K562 (cell line): ENCODE data around the gene FSTL1. TPM values are rescaled to one million over a fixed set of nuclear protein-coding genes. Genes with fewer than 3 reads are reported as not detected.

Experiments
- CHD7 ChIP-seq: fragments of 200-600 bp; sonication (generic); IDR thresholded peaks from one replicate; pipeline ENCODE4 v1.6.1; 2012; ENCODE audit warnings: mild to moderate bottlenecking, low read depth, low read length, inconsistent platforms
- DMBX1 ChIP-seq: fragments of 250-450 bp; sonication (Bioruptor Pico); IDR thresholded peaks from 2 replicates; pipeline ENCODE4 v1.8.0; 2022; ENCODE audit warnings: inconsistent platforms, mild to moderate bottlenecking, moderate library complexity, borderline replicate concordance
- EWSR1 ChIP-seq: fragments of 450-650 bp; IDR thresholded peaks from 2 replicates; pipeline ENCODE4 v1.6.1; 2018; ENCODE audit warnings: borderline replicate concordance, mild to moderate bottlenecking, low read depth, moderate library complexity; ENCODE audit not compliant: partially characterized antibody
- ZNF431 ChIP-seq: sonication (generic); formaldehyde crosslinking; IDR thresholded peaks from 2 replicates; pipeline ENCODE4 v1.8.0; 2022; ENCODE audit warnings: mild to moderate bottlenecking, missing genetic modification reagents
- ZSCAN32 ChIP-seq: fragments of 450-650 bp; formaldehyde crosslinking; IDR thresholded peaks from 2 replicates; pipeline ENCODE4 v1.4.0; 2020; ENCODE audit warnings: mild to moderate bottlenecking, moderate library complexity
- polyA plus RNA-seq, 8 experiments: library from polyadenylated mRNA; depleted of rRNA in 4 of 8; stranded (reverse) in 5 of 8; unstranded in 3 of 8; fragments of >200 nt; fragmentation: Nextera tagmentation in 2 of 8; fragmentation: Illumina TruSeq in 1 of 8; extraction: Ambion mirVana in 2 of 8; extraction: Trizol in 1 of 8; gene quantifications; 2 replicates each; pipeline versions ENCODE4 v1.2.1 to v1.2.3, GENCODE V29; 2011 to 2014; ENCODE audit warnings: inconsistent platforms in 1 of 8, missing spikeins in 1 of 8
- total RNA-seq, 7 experiments: library from RNA; depleted of rRNA in 6 of 7; stranded (reverse); fragments of >200 nt in 6 of 7; fragmentation: Illumina TruSeq in 2 of 7; extraction: Trizol in 2 of 7; gene quantifications; 2 replicates each; pipeline versions ENCODE4 v1.2.1 to v1.2.3, GENCODE V29; 2011 to 2021; ENCODE audit warnings: low replicate concordance in 1 of 7

The FSTL1 gene
- total and polyA plus RNA-seq, 9 of the 15 experiments (the other 6 are each of a cell fraction or from before 2014, with no cell fraction given): 0.01 to 0.58 (median 0.08) TPM; not detected in 2

- TF ChIP-seq CHD7 (no peak), ZNF431 (no peak), ZSCAN32 (CRISPR knock-in tag) (no peak), EWSR1 (no peak), DMBX1 (CRISPR knock-in tag) (no peak)
Observed at GRCh38 chr3:120449251-120449650, 1.5 kb downstream of the FSTL1 start (continued).
